ENCODE data around the gene FBF1.

DNA sequence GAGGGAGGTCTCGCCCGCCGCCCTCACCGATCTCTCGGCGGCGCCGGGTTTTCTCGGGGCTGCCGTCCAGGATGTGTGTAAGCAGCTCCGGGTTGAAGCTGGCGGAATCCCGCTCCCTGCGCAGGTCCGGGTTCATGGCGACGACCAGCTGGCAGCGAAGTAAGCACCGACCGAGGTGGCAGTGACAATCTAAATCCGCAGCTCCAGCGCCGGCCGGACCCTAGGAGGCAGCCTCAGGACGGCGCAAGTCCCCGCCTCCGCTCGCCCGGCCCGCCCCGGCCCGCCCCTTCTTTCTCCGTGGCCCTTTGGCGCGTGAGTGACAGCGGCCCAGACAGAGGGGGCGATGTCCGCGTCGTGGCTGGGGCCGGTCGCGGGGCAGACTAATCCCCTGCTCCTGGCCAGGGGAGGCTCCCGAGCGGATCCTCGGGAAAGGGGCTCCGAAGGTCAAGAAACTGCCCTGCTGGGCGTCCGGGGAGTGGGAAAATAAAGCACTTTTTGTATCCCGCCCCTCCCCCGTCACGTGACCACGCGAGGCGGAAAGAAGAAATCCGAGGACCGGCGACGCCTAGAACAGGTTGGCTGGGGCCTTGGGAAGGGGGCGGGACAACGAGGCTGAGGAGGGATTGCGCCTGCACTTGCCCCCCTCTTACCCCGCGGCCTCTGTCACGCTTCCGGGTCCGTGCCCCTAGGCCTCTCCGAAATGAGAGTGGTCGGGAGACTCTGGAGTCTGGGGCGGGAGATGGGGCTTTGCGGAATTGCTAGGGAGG lies 38.3 kb upstream of the FBF1 start, which contains the start of the genes ACOX1 and TEN1:
- TF ChIP-seq, protein P1, sequence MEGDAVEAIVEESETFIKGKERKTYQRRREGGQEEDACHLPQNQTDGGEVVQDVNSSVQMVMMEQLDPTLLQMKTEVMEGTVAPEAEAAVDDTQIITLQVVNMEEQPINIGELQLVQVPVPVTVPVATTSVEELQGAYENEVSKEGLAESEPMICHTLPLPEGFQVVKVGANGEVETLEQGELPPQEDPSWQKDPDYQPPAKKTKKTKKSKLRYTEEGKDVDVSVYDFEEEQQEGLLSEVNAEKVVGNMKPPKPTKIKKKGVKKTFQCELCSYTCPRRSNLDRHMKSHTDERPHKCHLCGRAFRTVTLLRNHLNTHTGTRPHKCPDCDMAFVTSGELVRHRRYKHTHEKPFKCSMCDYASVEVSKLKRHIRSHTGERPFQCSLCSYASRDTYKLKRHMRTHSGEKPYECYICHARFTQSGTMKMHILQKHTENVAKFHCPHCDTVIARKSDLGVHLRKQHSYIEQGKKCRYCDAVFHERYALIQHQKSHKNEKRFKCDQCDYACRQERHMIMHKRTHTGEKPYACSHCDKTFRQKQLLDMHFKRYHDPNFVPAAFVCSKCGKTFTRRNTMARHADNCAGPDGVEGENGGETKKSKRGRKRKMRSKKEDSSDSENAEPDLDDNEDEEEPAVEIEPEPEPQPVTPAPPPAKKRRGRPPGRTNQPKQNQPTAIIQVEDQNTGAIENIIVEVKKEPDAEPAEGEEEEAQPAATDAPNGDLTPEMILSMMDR (IDR thresholded peaks at IDR 0.05), result peak in 6 of 7 experiments; percentile 29 to 56 (median 42)
- TF ChIP-seq POLR2A (IDR thresholded peaks at IDR 0.05), result peak; percentile 93 to 98 (median 98)
